OCI-LY1 (cell line): ENCODE results near the gene ELFN2.

Experiments
- H2AFZ ChIP-seq: fragments of 200-600 bp; sonication (generic), shearing (Covaris generic); 2 replicates; pipeline ENCODE4 v1.6.0; 2014; ENCODE audit warnings: antibody characterized with exemption, mild to moderate bottlenecking, low read length
- H3F3A ChIP-seq: fragments of 200-600 bp; sonication (generic), shearing (Covaris generic); 2 replicates; pipeline ENCODE4 v1.6.0; 2014; ENCODE audit warnings: mild to moderate bottlenecking, antibody characterized with exemption, low read length, moderate library complexity; ENCODE audit not compliant: insufficient read depth
- H3K27ac ChIP-seq: fragments of 200-600 bp; sonication (generic); 2 replicates; pipeline ENCODE4 v1.5.1; 2014; ENCODE audit warnings: low read length, mixed run types, mild to moderate bottlenecking, low read depth; ENCODE audit not compliant: poor library complexity, severe bottlenecking
- H3K27me3 ChIP-seq: fragments of 200-600 bp; sonication (generic); 2 replicates; pipeline ENCODE4 v1.6.0; 2014; ENCODE audit warnings: antibody characterized with exemption, mild to moderate bottlenecking, low read length, moderate library complexity; ENCODE audit not compliant: insufficient read depth
- H3K36me3 ChIP-seq: fragments of 200-600 bp; sonication (generic); 2 replicates; pipeline ENCODE4 v1.6.1; 2014; ENCODE audit warnings: mild to moderate bottlenecking, antibody characterized with exemption, low read length, moderate library complexity, mixed read lengths; ENCODE audit not compliant: insufficient read depth
- H3K4me1 ChIP-seq: fragments of 200-600 bp; sonication (generic); 2 replicates; pipeline ENCODE4 v1.5.1; 2014; ENCODE audit warnings: mild to moderate bottlenecking, low read length, moderate library complexity; ENCODE audit not compliant: insufficient read depth, severe bottlenecking
- H3K4me2 ChIP-seq: fragments of 200-600 bp; sonication (generic), shearing (Covaris generic); 2 replicates; pipeline ENCODE4 v1.6.1; 2014; ENCODE audit warnings: low read length
- H3K4me3 ChIP-seq: fragments of 200-600 bp; sonication (generic); 2 replicates; pipeline ENCODE4 v1.5.1; 2014; ENCODE audit warnings: low read length, low read depth, mild to moderate bottlenecking, mixed read lengths; ENCODE audit not compliant: poor library complexity, severe bottlenecking
- H3K79me2 ChIP-seq: fragments of 200-600 bp; shearing (Covaris generic); 2 replicates; pipeline ENCODE4 v1.6.1; 2016; ENCODE audit warnings: mixed run types, low read length, mixed read lengths; ENCODE audit not compliant: insufficient read depth
- H3K9ac ChIP-seq: fragments of 200-600 bp; sonication (generic), shearing (Covaris generic); 2 replicates; pipeline ENCODE4 v1.6.1; 2014; ENCODE audit warnings: mild to moderate bottlenecking, low read length, mixed read lengths
- H3K9me2 ChIP-seq: fragments of 200-600 bp; sonication (generic), shearing (Covaris generic); 2 replicates; pipeline ENCODE4 v1.6.1; 2014; ENCODE audit warnings: low read depth, mild to moderate bottlenecking, low read length, mixed read lengths
- H3K9me3 ChIP-seq: fragments of 200-600 bp; shearing (Covaris generic); 2 replicates; pipeline ENCODE4 v1.6.1; 2014; ENCODE audit warnings: low read length, mixed read lengths
- H4K20me1 ChIP-seq: fragments of 200-600 bp; sonication (generic), shearing (Covaris generic); 2 replicates; pipeline ENCODE4 v1.6.0; 2016; ENCODE audit warnings: mild to moderate bottlenecking, low read length; ENCODE audit not compliant: insufficient read depth
- CTCF ChIP-seq: fragments of 200-600 bp; sonication (generic), shearing (Covaris generic); IDR thresholded peaks from 2 replicates; pipeline ENCODE4 v1.5.1; 2017; ENCODE audit warnings: mild to moderate bottlenecking, antibody characterized with exemption, low read length, moderate library complexity, mixed read lengths
- EZH2 ChIP-seq: fragments of 200-600 bp; sonication (generic), shearing (Covaris generic); IDR thresholded peaks from 2 replicates; pipeline ENCODE4 v1.8.0; 2017; ENCODE audit warnings: borderline replicate concordance, mixed run types, mild to moderate bottlenecking, antibody characterized with exemption, low read length, moderate library complexity, mixed read lengths

The ELFN2 gene

GRCh38 chr22:37371911-37372310 lies 55.4 kb downstream of the ELFN2 start:
- Histone ChIP-seq H3K4me3 (no peak overlapping the region), H3K9me2 (no peaks in the 10 kb centered on the region), H3K36me3 (no peaks in the 10 kb centered on the region), H2AFZ (no peak overlapping the region), H3K4me2 (no peak overlapping the region), H3K27me3 (peaks cover 6% of the 10 kb centered on the region; the same call in 1 of the 2 replicates), H3K9me3 (no peaks in the 10 kb centered on the region), H3K27ac (no peak overlapping the region), H3F3A (no peaks in the 10 kb centered on the region), H3K4me1 (peaks cover 29% of the 10 kb centered on the region), H3K79me2 (no peaks in the 10 kb centered on the region), H4K20me1 (no peaks in the 10 kb centered on the region), H3K9ac (no peak overlapping the region)
- TF ChIP-seq CTCF (no peak), EZH2 (no peak)

GRCh38 chr22:37371491-37371890 lies 55.8 kb downstream of the ELFN2 start:
- H3K9ac ChIP-seq: no peak overlapping the region; the same call in 1 of the 2 replicates

GRCh38 chr22:37370306-37370979 lies 56.8 kb downstream of the ELFN2 start:
- no peak overlapping the region for H3K9ac ChIP-seq
- no peaks in the 10 kb centered on the region for H3K9me3 ChIP-seq
- peaks cover 6% of the 10 kb centered on the region; the same call in 1 of the 2 replicates for H3K27me3 ChIP-seq
- no peaks in the 10 kb centered on the region for H3K79me2 ChIP-seq
- no peaks in the 10 kb centered on the region for H4K20me1 ChIP-seq
- TF ChIP-seq CTCF (no peak), EZH2 (no peak)
- H3K9me2 ChIP-seq: no peaks in the 10 kb centered on the region
- peaks cover 29% of the 10 kb centered on the region for H3K4me1 ChIP-seq
- no peak overlapping the region for H3K4me2 ChIP-seq
- H3F3A ChIP-seq: no peaks in the 10 kb centered on the region
- H2AFZ ChIP-seq: no peak overlapping the region
- H3K4me3 ChIP-seq: no peak overlapping the region
- no peaks in the 10 kb centered on the region for H3K36me3 ChIP-seq
- H3K27ac ChIP-seq: peak overlapping the region; percentile 69

More at GRCh38 chr22:37371491-37371890, 55.8 kb downstream of the ELFN2 start:
- Histone ChIP-seq H3K27me3 (peaks cover 6% of the 10 kb centered on the region; the same call in 1 of the 2 replicates), H3K4me2 (no peak overlapping the region), H3F3A (no peaks in the 10 kb centered on the region), H2AFZ (no peak overlapping the region), H3K9me3 (no peaks in the 10 kb centered on the region), H3K4me1 (peaks cover 29% of the 10 kb centered on the region), H3K4me3 (no peak overlapping the region), H3K79me2 (no peaks in the 10 kb centered on the region), H4K20me1 (no peaks in the 10 kb centered on the region), H3K27ac (peak overlapping the region; percentile 69), H3K36me3 (no peaks in the 10 kb centered on the region), H3K9me2 (no peaks in the 10 kb centered on the region)
- TF ChIP-seq EZH2: no peak
- TF ChIP-seq CTCF: no peak
